ENCODE results near the gene EPB41L4A. TPM values are rescaled to one million over a fixed set of nuclear protein-coding genes. Genes with fewer than 3 reads are reported as not detected.
"Not testable (repeated sequence)": the region's sequence is repeated elsewhere in the genome, so short reads cannot be mapped to it uniquely, and the experiment has no call there.

Gene EPB41L4A
- polyA plus RNA-seq, 1 donor (not counting 4 experiments of a cell fraction or from before 2014, with no cell fraction given), result 3.5 TPM

- dilution Hi-C loops (cut with MboI; ENCODE audit: extremely low pct_ligation_motif_present, low sequenced_read_pairs), result no loop called here
- DNase-seq (ENCODE audit: low read depth, low spot score) (no peak), FAIRE-seq (no peak)
- TF ChIP-seq EZH2 (IDR thresholded peaks at IDR 0.05; ENCODE audit: low read length) (no peak), CTCF (optimal IDR thresholded peaks at IDR 0.05 in 1 of 3, IDR thresholded peaks at IDR 0.05 in 1 of 3, conservative IDR thresholded peaks at IDR 0.05 in 1 of 3; ENCODE audit: extremely low read depth in 1 of 3, insufficient read depth in 2 of 3, low read length in 3 of 3) (peak; percentile 34 to 60 (median 49))
- Histone ChIP-seq H3K27ac (ENCODE audit: control insufficient read depth, insufficient read depth, low read length) (no peak overlapping the region), H3K27me3 (ENCODE audit: control insufficient read depth, extremely low read depth, insufficient read depth, low read length) (no peaks in the 10 kb centered on the region), H3K9me1 (ENCODE audit: control insufficient read depth, extremely low read depth, insufficient read depth, low read length) (no peaks in the 10 kb centered on the region), H3K4me3 (ENCODE audit: control insufficient read depth in 2 of 3, extremely low read depth in 1 of 3, insufficient read depth in 2 of 3, low read depth in 1 of 3, low read length in 3 of 3) (no peak overlapping the region), H4K20me1 (ENCODE audit: control insufficient read depth, extremely low read depth, insufficient read depth, low read length) (no peaks in the 10 kb centered on the region), H2AFZ (ENCODE audit: control insufficient read depth, low read length) (no peak overlapping the region), H3K4me1 (ENCODE audit: control insufficient read depth, extremely low read depth, insufficient read depth, low read length) (no peaks in the 10 kb centered on the region), H3K4me2 (ENCODE audit: control insufficient read depth, extremely low read depth, insufficient read depth, low read depth, low read length) (no peak overlapping the region), H3K36me3 (ENCODE audit: control insufficient read depth in 2 of 2, extremely low read depth in 1 of 2, insufficient read depth in 2 of 2, low read length in 2 of 2) (no peaks in the 10 kb centered on the region), H3K9me3 (ENCODE audit: control insufficient read depth, low read depth, low read length) (no peaks in the 10 kb centered on the region), H3K9ac (ENCODE audit: control insufficient read depth, extremely low read depth, insufficient read depth, low read length) (no peak overlapping the region), H3K79me2 (ENCODE audit: control insufficient read depth, insufficient read depth, low read length) (no peaks in the 10 kb centered on the region)
Measured at GRCh38 chr5:112366987-112367386, 52.1 kb downstream of the EPB41L4A start.

GRCh38 chr5:112360740-112361139, 58.3 kb downstream of the EPB41L4A start:
- H3K4me1 ChIP-seq (ENCODE audit: control insufficient read depth, extremely low read depth, insufficient read depth, low read length); H2AFZ ChIP-seq (ENCODE audit: control insufficient read depth, low read length); H3K4me3 ChIP-seq (ENCODE audit: control insufficient read depth in 2 of 3, extremely low read depth in 1 of 3, insufficient read depth in 2 of 3, low read depth in 1 of 3, low read length in 3 of 3); H3K79me2 ChIP-seq (ENCODE audit: control insufficient read depth, insufficient read depth, low read length); H3K27ac ChIP-seq (ENCODE audit: control insufficient read depth, insufficient read depth, low read length); H4K20me1 ChIP-seq (ENCODE audit: control insufficient read depth, extremely low read depth, insufficient read depth, low read length); FAIRE-seq; H3K9ac ChIP-seq (ENCODE audit: control insufficient read depth, extremely low read depth, insufficient read depth, low read length); DNase-seq (ENCODE audit: low read depth, low spot score); H3K4me2 ChIP-seq (ENCODE audit: control insufficient read depth, extremely low read depth, insufficient read depth, low read depth, low read length); H3K9me3 ChIP-seq (ENCODE audit: control insufficient read depth, low read depth, low read length); dilution Hi-C loops (cut with MboI; ENCODE audit: extremely low pct_ligation_motif_present, low sequenced_read_pairs); H3K9me1 ChIP-seq (ENCODE audit: control insufficient read depth, extremely low read depth, insufficient read depth, low read length); H3K36me3 ChIP-seq (ENCODE audit: control insufficient read depth in 2 of 2, extremely low read depth in 1 of 2, insufficient read depth in 2 of 2, low read length in 2 of 2); H3K27me3 ChIP-seq (ENCODE audit: control insufficient read depth, extremely low read depth, insufficient read depth, low read length): not testable (repeated sequence)

Data from keratinocyte (primary cell).